Fibroblast of upper back skin (primary cell): ENCODE measurements around the gene MED22.

Source experiments
- DNase-seq: peaks from one replicate; pipeline ENCODE4 v3.0.0-alpha.2; 2013

The MED22 gene

GRCh38 chr9:133375724-133376654 lies 28.1 kb upstream of the MED22 start, which contains the start of the genes STKLD1 and SURF4:
STKLD1 (plus strand) TSS chr9:133376366; CDS start chr9:133376474, 108 bp downstream.
SURF4 (minus strand) TSS chr9:133376060; CDS start chr9:133375969, 91 bp downstream.
- DNase-seq: peak; percentile 96

- peak; percentile 44 for DNase-seq
Measured at GRCh38 chr9:133375116-133375723, 27.3 kb upstream of the MED22 start.

GRCh38 chr9:133374612-133375115 lies 26.7 kb upstream of the MED22 start:
- peak; percentile 51 for DNase-seq

GRCh38 chr9:133372144-133372543 lies 24.2 kb upstream of the MED22 start:
- DNase-seq: no peak

GRCh38 chr9:133371261-133371711 lies 23.4 kb upstream of the MED22 start:
- DNase-seq: no peak

GRCh38 chr9:133370685-133371084 lies 22.8 kb upstream of the MED22 start:
- DNase-seq: no peak

GRCh38 chr9:133369933-133370332 lies 22.0 kb upstream of the MED22 start:
- no peak for DNase-seq

GRCh38 chr9:133369422-133369821 lies 21.5 kb upstream of the MED22 start:
- DNase-seq: no peak

- DNase-seq: no peak
Measured at GRCh38 chr9:133368249-133368881, 20.4 kb upstream of the MED22 start.

- no peak for DNase-seq
Measured at GRCh38 chr9:133367778-133368177, 19.8 kb upstream of the MED22 start.

- no peak for DNase-seq
Measured at GRCh38 chr9:133367221-133367620, 19.3 kb upstream of the MED22 start.

GRCh38 chr9:133366435-133366834 lies 18.5 kb upstream of the MED22 start:
- no peak for DNase-seq

- no peak for DNase-seq
Measured at GRCh38 chr9:133362359-133363044, 14.6 kb upstream of the MED22 start.

- DNase-seq: no peak
Measured at GRCh38 chr9:133361507-133362092, 13.7 kb upstream of the MED22 start.

- DNase-seq: no peak
Measured at GRCh38 chr9:133360400-133361393, 12.8 kb upstream of the MED22 start.

- DNase-seq: no peak
Measured at GRCh38 chr9:133359399-133360175, 11.7 kb upstream of the MED22 start.

- no peak for DNase-seq
Measured at GRCh38 chr9:133357656-133358055, 9.7 kb upstream of the MED22 start.

- peak; percentile 73 for DNase-seq
Measured at GRCh38 chr9:133356391-133357091, 8.6 kb upstream of the MED22 start, which contains the start of the genes SURF1 and SURF2. SURF1 (minus strand) TSS chr9:133356487; CDS start chr9:133356453, 34 bp downstream. SURF2 (plus strand) TSS chr9:133356550; CDS start chr9:133356593, 43 bp downstream.

GRCh38 chr9:133355881-133356357 lies 8.0 kb upstream of the MED22 start:
- no peak for DNase-seq
